ENCODE measurements around the gene SMIM30.
"Not testable (repeated sequence)": the region's sequence is repeated elsewhere in the genome, so short reads cannot be mapped to it uniquely, and the experiment has no call there.

The SMIM30 gene, protein sequence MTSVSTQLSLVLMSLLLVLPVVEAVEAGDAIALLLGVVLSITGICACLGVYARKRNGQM

DNA sequence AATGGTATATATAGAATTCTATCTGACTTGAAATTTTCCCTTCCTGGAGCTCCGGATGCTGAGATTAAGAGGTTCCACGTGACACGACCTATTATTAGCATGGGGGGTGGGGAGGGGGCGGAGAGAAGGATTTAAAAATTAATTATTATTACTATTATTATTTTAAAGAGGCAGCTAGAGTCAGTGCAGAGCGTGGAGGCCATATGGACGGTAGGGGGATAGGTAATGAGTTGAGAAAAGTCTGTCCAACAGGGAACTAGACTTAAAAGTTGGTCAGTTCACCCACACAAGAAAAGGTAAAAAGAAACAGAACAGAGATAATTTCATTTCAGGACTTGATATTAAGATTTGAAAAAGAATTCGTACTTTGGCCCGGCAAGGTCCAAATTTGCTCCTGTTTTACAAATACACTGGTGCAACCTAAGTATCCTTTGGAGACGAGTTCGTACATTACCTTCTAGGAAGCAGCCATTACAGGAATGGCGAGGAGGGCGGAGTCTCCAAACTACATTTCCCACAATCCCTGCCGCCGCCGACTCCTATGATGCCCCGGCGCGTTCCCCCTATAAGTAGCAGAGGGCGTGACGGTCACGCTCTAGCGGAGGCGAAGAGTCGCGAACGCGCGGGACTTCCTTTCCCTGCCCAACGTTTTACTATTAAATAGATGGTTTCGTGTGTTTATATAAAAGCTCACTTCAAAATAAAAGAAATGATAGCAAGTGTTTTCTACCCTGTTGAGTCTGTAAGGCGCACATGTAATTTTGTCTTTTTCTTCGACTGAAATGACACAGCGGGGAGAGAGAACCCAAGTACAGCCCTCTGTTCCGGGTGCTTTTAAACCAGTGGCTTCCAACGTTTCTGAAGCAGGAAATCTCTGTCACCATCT is at the start of gene SMIM30:
SMIM30 (minus strand) TSS at position 481 of the 886 bp plus-strand sequence. CDS start 976 bp downstream, outside the sequence.
- peak; percentile 94 for DNase-seq (ENCODE audit: low spot score)

DNA sequence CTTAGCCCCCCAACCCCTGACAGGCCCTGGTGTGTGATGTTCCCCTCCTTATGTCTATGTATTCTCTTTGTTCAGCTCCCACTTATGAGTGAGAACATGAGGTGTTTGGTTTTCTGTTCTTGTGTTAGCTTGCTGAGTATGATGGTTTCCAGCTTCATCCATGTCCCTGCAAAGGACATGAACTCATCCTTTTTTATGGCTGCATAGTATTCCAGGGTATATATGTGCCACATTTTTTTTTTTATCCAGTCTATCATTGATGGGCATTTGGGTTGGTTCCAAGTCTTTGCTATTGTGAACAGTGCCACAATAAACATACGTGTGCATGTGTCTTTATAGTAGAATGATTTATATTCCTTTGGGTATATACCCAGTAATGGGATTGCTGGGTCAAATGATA is 47.8 kb upstream of the SMIM30 start:
- DNase-seq (ENCODE audit: low spot score): not testable (repeated sequence)

DNA sequence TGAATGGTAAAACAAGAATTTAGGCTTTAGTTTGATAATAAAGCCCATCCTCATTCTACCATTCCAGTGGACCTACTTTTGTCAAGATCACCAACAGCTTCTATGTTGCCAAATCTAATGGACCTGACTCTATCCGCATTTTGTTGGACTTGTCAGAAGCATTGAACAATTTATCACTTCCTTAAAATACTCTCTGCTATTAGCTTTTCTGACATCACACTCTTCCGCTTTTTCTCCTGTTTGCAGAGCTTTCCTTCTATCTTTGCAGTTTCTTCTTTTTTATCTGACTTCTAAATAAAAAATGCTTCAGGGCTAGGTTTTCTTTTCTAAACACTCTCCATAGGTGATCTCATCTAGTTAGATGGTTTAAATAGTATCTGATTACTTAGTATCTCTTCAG is 42.7 kb upstream of the SMIM30 start:
- no peak for DNase-seq (ENCODE audit: low spot score)

DNA sequence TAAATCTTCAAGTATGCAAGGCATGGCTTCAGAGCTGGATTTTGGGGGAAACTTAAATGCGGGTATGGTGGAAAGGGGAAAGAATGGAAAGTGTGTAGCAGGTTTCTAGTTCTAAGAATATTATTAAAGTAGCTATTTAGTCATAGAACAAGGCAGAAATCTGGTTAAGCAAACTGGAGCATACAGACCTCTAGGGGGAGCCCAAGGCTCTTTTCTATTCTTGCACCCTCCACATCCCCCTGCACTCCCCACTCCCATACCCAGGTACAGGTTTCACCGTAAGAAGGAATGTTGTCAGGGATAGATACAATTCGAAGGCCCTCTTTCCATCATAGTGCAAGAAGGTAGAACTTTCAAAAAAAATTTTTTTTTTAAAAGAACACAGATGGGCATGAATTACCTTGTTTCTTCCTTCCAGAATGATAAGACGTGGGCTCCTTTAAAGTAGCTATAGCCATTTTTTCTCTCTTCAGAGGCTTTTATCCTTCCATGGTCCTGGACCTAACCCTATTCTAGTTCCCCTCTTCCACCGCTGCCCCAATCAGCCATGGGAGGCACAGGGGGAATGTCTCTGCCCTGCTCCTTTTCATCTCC is 41.5 kb upstream of the SMIM30 start:
- DNase-seq (ENCODE audit: low spot score): peak; percentile 17

DNA sequence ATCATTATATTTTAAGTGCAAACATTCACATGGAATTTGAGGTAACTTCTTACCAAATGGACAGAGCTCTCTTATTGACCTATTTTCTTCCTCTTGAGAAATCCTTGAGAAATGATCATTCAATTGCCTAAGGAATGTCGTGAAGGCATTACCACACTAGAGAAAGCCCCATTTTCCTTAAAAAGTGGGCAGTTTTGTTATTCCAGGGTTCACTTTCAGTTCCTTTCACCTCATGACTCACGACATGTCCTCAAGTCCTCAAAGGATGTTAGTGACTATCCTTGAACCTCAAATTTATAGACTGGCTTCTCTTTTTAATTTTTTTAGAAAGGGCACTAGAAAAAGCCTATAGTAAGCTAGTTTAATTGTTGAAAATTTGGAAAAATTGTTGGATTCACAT is 40.4 kb upstream of the SMIM30 start:
- no peak for DNase-seq (ENCODE audit: low spot score)

DNA sequence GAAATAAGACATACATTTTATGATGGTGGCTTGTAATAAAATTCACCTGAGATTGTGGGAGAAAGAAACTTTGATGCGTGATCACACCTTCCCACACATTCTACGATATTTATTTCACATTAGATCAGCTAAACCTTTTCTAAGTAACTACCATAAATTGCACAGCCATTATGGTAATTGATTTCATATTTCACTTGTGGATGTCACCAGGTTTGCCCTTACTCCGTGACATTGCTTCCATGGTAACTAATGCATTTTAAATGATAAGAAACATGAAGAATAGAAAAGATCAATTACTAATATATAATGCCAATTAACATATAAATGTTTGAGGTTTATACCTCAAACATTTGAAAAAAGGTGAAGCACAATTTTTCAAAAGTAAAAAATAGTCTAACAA is 35.8 kb upstream of the SMIM30 start:
- DNase-seq (ENCODE audit: low spot score): no peak

DNA sequence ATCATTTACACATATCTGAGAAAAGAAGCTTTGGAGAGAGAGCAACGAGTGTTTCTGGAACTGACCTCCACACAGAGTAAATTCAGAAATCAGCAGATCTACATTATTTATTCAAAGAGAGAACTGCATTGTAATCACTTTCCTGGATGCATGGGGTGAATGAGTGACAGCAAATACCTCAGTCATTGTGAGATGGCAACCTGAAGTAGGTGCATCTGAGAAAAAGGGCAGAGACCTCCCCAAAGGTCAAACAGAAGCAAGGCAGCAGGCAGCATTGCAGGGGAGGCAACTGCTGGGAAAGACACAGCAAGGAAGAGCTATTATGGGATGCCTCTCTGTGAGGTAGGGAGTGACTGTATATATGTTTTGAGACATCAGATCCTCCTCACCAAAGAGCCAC is 26.5 kb upstream of the SMIM30 start:
- DNase-seq (ENCODE audit: low spot score): no peak

DNA sequence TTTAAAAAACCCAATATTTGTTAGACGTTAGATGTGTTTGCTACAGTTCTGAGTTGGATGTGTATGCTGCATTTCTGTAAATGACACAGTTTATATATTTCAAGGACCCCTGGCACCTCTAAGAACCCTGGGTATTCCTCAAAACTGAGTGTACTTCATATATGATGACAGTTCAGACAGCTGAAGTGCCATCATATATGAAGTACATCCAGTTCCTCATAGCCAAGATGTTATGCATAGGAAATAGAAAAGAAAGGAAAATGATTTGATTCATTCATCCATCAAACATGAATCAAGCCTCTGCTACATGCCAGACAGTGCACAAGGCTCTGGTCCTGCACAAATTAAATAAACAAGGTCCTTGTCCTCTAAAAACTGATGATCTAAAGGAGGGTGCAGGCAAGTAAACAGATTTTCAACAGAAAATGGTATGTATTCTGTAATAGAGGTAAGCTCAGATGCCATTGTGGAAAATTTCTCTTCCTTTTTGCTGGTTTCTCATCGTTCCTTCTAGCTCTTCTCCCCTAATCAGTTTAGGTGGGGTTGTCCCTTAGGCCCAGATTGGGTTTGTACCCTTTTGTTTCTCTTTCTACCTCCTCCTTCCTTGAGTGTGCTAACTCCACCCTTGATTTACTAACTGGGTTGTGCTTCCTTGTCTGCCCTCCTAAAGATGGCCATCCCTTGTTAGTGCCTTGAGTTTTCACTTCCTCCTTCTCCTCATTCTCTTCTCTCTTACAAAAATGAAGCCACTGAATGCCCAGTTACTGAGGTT is 25.3 kb upstream of the SMIM30 start:
- DNase-seq (ENCODE audit: low spot score): peak; percentile 26

DNA sequence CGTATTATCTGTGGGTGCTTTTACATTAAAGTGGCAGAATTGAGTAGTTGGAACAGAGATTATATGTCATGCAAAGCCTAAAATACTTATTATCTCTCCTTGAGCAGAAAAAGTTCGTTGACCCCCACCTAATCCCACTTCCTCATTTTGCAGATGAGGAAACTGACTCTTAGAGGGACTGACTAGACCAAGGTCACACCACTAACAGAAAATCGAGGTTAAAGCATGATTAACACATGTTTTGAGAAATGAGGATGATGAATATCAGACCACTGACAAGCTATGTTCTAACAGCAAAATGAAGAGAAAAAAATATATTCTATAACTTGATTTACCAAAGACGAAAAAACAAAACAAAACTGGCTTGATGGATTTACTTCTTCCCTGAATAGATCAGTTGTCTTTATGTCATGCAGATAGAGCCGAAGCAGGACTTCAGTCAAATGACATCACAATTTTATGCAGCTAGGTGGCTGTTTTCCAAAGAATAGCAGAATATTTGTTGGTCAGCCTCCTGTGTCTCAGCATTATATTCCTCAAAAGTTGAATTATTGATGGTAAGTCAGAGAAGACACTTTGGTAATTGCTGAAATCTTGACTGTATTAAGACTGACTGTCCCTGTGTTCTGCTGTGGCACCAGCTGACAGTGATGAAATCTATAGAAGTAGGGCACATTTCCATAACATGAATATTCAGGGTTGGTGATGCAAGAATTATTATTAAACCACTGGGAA is 24.2 kb upstream of the SMIM30 start:
- DNase-seq (ENCODE audit: low spot score): no peak

DNA sequence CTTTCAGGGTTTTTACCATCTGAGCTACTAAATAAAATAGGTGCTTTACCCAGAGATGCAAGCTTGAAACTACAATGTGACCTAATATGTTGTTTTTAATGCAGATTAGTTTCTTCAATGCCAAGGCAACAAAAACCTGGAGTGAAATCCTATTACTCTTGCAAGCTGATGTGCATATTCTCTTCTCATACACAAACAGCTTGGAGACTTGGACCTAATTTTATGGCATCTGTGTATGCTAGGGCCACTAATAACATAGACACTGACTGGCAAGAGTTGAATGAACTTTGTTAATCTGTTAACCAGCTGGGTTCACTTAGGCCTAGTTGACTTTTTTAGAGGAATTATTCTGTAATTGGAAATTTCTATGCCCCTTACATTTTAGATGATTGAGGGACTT is 23.4 kb upstream of the SMIM30 start:
- DNase-seq (ENCODE audit: low spot score): no peak

DNA sequence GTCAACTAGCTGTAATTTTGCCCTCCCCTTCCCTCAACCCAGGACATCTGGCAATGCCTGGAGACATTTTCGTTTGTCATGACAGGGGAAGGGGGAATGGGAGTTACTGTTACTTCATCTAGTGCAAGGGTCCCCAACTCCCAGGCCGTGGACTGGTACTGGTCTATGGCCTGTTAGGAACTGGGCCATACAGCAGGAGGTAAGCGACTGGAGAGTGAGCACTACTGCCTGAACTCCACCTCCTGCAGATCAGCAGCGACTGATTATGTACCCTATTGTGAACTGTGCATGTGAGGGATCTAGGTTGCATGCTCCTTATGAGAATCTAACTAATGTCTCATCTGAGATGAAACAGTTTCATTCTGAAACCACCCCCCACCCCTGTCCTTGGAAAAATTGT is 22.6 kb upstream of the SMIM30 start:
- no peak for DNase-seq (ENCODE audit: low spot score)

DNA sequence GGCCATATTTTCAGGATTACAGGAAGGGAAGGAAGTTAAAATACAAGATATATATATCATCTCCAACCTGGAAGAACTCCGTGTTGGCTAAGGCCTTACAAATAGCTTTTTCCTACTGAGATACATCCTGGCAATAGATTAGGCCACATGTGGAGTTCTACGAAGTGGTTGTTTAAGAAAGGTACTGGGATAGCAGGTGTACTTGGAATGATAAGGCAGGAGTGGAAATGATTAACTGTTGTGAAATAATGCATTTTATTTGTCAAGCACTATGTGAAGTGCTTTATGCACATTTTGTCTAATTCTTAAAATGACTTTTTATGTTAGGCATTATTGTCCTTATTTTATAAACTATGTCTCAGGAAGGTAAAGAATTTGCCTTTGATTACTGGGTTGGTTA is 18.9 kb upstream of the SMIM30 start:
- no peak for DNase-seq (ENCODE audit: low spot score)

DNA sequence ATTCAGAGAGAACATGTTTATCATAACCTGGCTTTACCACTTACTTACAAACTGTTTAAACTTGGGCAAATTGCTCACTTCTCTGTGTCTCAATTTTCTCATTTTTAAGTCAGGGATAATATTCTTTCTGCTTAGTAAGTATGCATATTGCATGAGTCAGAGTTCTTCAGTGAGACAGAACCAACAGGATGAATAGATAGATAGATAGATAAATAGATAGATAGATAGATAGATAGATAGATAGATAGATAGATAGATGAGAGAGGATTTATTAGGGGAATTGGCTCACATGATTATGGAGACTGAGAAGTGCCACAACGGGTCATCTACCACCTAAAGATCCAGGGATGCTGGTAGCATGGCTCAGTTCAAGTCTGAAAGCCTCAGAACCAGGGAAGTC is 15.7 kb upstream of the SMIM30 start:
- no peak for DNase-seq (ENCODE audit: low spot score)

DNA sequence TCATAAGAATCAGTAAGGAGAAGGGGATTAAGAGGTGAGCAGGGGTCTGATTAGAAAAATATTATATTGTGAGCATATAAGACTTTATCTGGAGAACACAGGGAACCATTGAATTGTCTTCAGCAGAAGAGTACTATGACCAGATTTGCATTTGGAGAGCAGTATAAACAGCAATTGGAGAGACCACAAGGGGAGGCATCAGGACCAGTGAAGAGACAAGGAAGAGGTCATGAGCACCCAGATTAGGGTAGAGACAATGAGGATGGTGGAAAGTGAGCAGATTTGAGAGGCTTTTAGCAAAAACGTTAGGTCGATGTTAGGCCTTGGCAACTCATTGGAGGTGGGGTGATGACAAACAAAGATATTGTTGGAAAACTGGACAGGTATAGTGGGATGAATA is 13.0 kb upstream of the SMIM30 start:
- DNase-seq (ENCODE audit: low spot score): no peak

DNA sequence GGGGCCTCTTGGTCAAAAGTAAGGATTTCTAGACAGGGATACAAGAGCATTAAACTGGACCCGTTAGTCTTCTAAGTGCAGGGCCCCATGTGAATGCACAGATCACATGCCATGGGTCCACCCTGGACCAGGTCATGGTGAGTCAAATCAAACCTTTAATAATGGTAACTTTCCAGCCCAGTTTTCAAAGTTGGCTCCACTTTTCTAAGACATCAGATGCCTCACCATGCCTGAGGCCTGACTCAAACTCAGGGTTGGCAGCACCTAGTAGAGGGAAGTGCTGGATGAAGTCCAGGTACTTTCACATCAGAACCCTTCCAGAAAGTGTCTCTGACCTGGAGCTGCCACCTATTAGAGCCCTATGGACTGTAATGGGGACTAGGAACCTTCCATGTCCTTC is 9.7 kb upstream of the SMIM30 start:
- no peak for DNase-seq (ENCODE audit: low spot score)

DNA sequence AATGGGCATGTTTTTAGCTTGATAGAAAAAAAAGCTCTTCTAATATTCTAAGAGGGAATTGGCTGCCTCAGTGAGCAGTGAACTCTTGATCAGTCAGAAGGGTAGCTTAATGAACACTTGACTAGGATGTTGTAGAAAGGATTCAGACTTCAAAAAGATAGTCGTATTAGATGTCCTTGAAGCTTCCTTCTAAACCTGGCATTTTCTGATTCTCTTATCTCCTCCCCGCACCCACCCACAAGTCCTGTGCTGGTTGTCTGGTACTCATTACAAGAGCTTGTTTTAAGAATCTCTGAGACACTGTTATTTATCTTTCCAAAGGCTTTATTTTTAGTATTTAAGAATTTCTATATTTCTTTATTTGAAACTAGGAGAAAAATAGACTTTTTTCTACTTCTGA is 7.4 kb upstream of the SMIM30 start:
- no peak for DNase-seq (ENCODE audit: low spot score)

DNA sequence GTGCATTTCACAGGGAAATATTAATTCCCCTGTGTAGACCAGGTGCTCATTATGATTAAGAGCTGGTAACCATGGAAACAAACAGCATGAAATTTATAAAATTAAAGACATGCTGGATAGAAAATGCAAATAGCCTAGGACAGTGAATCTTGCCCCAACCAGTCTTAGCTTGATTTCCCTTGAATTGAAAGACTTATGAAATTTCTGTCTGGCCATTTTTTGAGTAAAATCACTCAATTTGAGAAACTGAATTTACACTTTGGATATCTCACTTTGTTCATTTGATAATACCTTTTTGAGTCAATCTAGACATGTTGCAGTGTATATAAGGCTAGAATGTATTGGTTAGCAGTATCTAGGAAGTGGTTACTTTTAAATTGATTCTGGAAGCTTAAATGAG is 4.4 kb upstream of the SMIM30 start:
- no peak for DNase-seq (ENCODE audit: low spot score)

DNA sequence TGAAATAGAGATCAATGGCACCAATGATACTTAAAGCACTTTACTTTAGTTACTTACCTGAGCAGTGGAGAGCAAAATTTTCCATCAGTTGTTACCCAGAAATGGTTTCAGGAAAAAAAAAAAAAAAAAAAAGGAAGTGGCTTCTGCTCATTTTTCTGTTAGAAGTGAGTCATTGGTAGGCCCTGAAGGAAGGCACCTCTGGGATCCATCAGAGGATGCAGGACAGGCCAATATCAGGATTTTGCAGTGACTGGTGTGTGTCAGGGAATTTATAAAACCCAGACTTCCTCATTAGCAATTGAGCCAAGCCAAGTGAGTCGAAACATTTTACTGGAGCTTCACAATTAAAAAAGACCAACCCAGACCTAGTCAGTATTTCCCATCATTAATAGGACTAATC is 2.3 kb upstream of the SMIM30 start:
- no peak for DNase-seq (ENCODE audit: low spot score)

DNA sequence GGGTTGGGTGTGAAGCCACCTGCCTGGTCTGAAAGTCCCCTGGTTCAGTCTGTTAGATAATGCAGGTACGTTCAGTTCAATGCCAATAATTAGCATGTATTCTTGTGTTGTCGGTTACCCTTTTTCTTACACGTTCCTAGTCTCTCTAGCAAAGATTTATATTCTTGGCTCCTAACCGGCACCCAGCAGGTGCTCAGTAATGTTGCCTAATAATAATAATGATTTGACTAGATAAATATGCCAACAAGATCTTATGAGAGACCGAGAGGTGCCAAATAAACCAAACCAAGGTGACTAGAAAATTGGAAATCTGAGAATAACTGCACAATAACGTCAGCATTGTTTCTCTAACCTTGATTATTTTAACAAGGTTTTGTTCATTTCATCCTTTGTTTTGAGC is 1.1 kb upstream of the SMIM30 start:
- peak; percentile 8 for DNase-seq (ENCODE audit: low spot score)

DNA sequence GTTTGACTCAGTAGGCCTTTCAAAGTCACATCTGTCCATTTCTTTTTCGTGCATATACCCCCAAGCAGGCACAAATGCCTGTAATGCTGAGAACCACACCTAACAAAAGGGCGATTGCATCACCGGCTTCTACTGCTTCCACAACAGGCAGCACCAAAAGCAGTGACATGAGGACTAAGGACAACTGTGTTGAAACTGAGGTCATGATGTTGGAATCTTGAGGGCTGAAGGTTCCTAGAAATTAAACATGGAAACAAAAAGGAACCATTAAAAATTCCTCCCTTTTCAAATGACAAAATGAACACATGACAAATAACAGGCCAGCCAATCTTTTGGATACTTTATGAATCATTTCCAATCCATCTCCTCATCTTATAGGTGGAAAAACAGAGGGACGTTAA is 980 bp downstream of the SMIM30 start:
- not testable (repeated sequence) for DNase-seq (ENCODE audit: low spot score)

DNA sequence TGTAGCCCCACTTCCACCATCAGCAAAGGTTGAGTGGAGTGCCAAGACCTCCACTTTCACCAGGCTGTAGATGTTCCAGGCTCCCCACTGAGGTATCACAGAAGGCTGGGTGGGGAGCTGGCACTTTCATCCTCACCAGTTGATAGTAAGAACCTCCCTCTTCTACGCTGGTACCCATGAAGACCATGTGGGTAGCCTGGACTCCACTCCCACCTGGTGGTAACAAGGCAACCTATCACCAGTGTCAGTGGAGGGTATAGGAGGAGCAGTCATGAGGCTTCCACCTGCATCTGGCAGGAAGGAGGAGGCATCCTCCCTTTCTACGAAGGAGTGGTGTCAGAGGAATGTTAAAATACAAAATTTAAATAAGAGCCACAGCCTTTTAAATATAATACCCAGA is 4.4 kb downstream of the SMIM30 start:
- DNase-seq (ENCODE audit: low spot score): no peak

DNA sequence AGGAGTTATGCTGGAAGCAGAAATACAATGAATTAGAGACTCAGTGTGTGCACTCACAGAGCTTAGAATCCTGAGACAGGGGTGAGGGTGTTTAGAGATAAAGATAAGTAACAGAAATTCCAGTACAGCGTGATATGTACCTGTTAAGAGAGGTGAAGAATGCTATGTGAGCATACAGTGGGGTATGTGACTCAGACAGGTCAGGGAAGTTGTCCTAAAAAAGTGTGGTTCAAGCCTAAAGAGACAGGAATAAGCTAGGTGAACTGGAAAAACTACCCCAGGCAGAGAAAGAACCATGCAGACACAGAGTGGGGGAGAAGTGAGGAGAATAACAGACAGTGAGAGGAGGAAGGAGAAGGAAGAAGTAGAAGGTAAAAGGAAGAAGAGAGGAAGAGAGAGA is 8.6 kb downstream of the SMIM30 start:
- no peak for DNase-seq (ENCODE audit: low spot score)
